Mesenteric fat pad (tissue), 1 donor: Measurements from ENCODE around the gene IQSEC3. TPM values are rescaled to one million over a fixed set of nuclear protein-coding genes. Genes with fewer than 3 reads are reported as not detected.

ENCODE experiments used
- DNase-seq: peaks from one replicate; pipeline ENCODE4 v3.0.0-alpha.2; 2020; ENCODE audit warnings: low spot score
- total RNA-seq: library from RNA; stranded (reverse); fragmentation: NEBNext Ultra II Directional; extraction: Animal tissue kit (Norgen Biotek cat#: 25700); gene quantifications from one replicate; pipeline ENCODE4 v1.2.1, GENCODE V29; 2021
- donor health status: DM: yes; HTN: yes; CAD: no.

The IQSEC3 gene
- total RNA-seq, 1 donor from 2014 or later = 8.1 TPM

- DNase-seq = no peak
Observed at GRCh38 chr12:195951-196350, 129.4 kb downstream of the IQSEC3 start.

- no peak for DNase-seq
Observed at GRCh38 chr12:196436-196835, 129.9 kb downstream of the IQSEC3 start.

- DNase-seq = no peak
Observed at GRCh38 chr12:197347-197746, 130.8 kb downstream of the IQSEC3 start.

GRCh38 chr12:197911-198695, 131.5 kb downstream of the IQSEC3 start:
- DNase-seq = no peak

- DNase-seq = no peak
Observed at GRCh38 chr12:198705-199104, 132.1 kb downstream of the IQSEC3 start.

- no peak for DNase-seq
Observed at GRCh38 chr12:201361-201760, 134.8 kb downstream of the IQSEC3 start.

- no peak for DNase-seq
Observed at GRCh38 chr12:202081-202731, 135.6 kb downstream of the IQSEC3 start.

GRCh38 chr12:203074-203461, 136.5 kb downstream of the IQSEC3 start:
- DNase-seq = no peak

- no peak for DNase-seq
Observed at GRCh38 chr12:203462-204260, 137.1 kb downstream of the IQSEC3 start.

GRCh38 chr12:204261-204678, 137.7 kb downstream of the IQSEC3 start:
- no peak for DNase-seq

- DNase-seq = no peak
Observed at GRCh38 chr12:205026-205425, 138.5 kb downstream of the IQSEC3 start.

GRCh38 chr12:206746-207440, 140.3 kb downstream of the IQSEC3 start:
- no peak for DNase-seq

- DNase-seq = no peak
Observed at GRCh38 chr12:207804-208203, 141.2 kb downstream of the IQSEC3 start.

GRCh38 chr12:208813-209212, 142.2 kb downstream of the IQSEC3 start:
- DNase-seq = no peak

GRCh38 chr12:209246-209645, 142.7 kb downstream of the IQSEC3 start:
- no peak for DNase-seq

GRCh38 chr12:209851-210250, 143.3 kb downstream of the IQSEC3 start:
- no peak for DNase-seq

- no peak for DNase-seq
Observed at GRCh38 chr12:210277-211141, 143.9 kb downstream of the IQSEC3 start.

GRCh38 chr12:211142-211465, 144.5 kb downstream of the IQSEC3 start:
- no peak for DNase-seq

GRCh38 chr12:211639-212414, 145.3 kb downstream of the IQSEC3 start:
- no peak for DNase-seq

GRCh38 chr12:212415-212714, 145.8 kb downstream of the IQSEC3 start:
- DNase-seq = no peak
